Osteoblast (primary cell): ENCODE data around the gene CERKL. TPM values are rescaled to one million over a fixed set of nuclear protein-coding genes. Genes with fewer than 3 reads are reported as not detected.

ENCODE experiments used
- DNase-seq: peaks from one replicate; pipeline ENCODE4 v3.0.0; 2011; ENCODE audit warnings: low spot score, mixed read lengths; ENCODE audit not compliant: insufficient read length; ENCODE audit errors: missing footprints
- H2AFZ ChIP-seq: 2 replicates; pipeline ENCODE4 v1.6.0; 2011; ENCODE audit warnings: mild to moderate bottlenecking, low read length
- H3K27ac ChIP-seq: 2 replicates; pipeline ENCODE4 v1.5.1; 2011; ENCODE audit warnings: mild to moderate bottlenecking, low read depth, low read length, moderate library complexity
- H3K27me3 ChIP-seq: 2 replicates; pipeline ENCODE4 v1.6.0; 2012; ENCODE audit warnings: mild to moderate bottlenecking, control low read depth, inconsistent platforms, low read length, moderate library complexity; ENCODE audit not compliant: insufficient read depth
- H3K36me3 ChIP-seq: 2 replicates; pipeline ENCODE4 v1.5.1; 2011; ENCODE audit warnings: mild to moderate bottlenecking, low read length, control low read depth, moderate library complexity; ENCODE audit not compliant: insufficient read depth
- H3K4me1 ChIP-seq: 2 replicates; pipeline ENCODE4 v1.5.1; 2011; ENCODE audit warnings: mild to moderate bottlenecking, low read length, control low read depth, moderate library complexity; ENCODE audit not compliant: insufficient read depth
- H3K4me2 ChIP-seq: 2 replicates; pipeline ENCODE4 v1.6.0; 2011; ENCODE audit warnings: mild to moderate bottlenecking, low read length; ENCODE audit not compliant: insufficient read depth
- H3K4me3 ChIP-seq: fragments of 200-600 bp; sonication (generic); 3 replicates; pipeline ENCODE4 v1.5.1; 2012; ENCODE audit warnings: mild to moderate bottlenecking, low read length, inconsistent platforms; ENCODE audit not compliant: insufficient read depth
- H3K79me2 ChIP-seq: 2 replicates; pipeline ENCODE4 v1.6.0; 2012; ENCODE audit warnings: mild to moderate bottlenecking, low read length, control low read depth, inconsistent platforms; ENCODE audit not compliant: insufficient read depth
- H3K9me3 ChIP-seq: 2 replicates; pipeline ENCODE4 v1.5.1; 2011; ENCODE audit warnings: low read depth, low read length, control low read depth
- H4K20me1 ChIP-seq: 2 replicates; pipeline ENCODE4 v1.6.0; 2012; ENCODE audit warnings: mild to moderate bottlenecking, low read length, control low read depth; ENCODE audit not compliant: insufficient read depth
- CTCF ChIP-seq: IDR thresholded peaks from 2 replicates; pipeline ENCODE4 v1.5.1; 2011; ENCODE audit warnings: mild to moderate bottlenecking, low read depth, low read length, moderate library complexity; ENCODE audit errors: extremely low read depth
- total RNA-seq: library from RNA; depleted of rRNA; stranded (reverse); fragments of >200 nt; gene quantifications from 2 replicates; pipeline ENCODE4 v1.2.3, GENCODE V29; 2012

The CERKL gene
- total RNA-seq, 1 donor, result not detected

GRCh38 chr2:181594322-181594721 is 62.6 kb downstream of the CERKL start:
- H3K27me3 ChIP-seq, result no peaks in the 10 kb centered on the region
- H3K36me3 ChIP-seq, result no peaks in the 10 kb centered on the region
- TF ChIP-seq CTCF, result no peak
- DNase-seq, result no peak
- H3K4me2 ChIP-seq, result no peak overlapping the region
- no peak overlapping the region for H3K27ac ChIP-seq
- H2AFZ ChIP-seq, result no peak overlapping the region
- no peak overlapping the region for H3K4me3 ChIP-seq
- no peaks in the 10 kb centered on the region for H3K79me2 ChIP-seq
- H3K4me1 ChIP-seq, result no peaks in the 10 kb centered on the region
- H3K9me3 ChIP-seq, result no peaks in the 10 kb centered on the region
- H4K20me1 ChIP-seq, result no peaks in the 10 kb centered on the region

DNA sequence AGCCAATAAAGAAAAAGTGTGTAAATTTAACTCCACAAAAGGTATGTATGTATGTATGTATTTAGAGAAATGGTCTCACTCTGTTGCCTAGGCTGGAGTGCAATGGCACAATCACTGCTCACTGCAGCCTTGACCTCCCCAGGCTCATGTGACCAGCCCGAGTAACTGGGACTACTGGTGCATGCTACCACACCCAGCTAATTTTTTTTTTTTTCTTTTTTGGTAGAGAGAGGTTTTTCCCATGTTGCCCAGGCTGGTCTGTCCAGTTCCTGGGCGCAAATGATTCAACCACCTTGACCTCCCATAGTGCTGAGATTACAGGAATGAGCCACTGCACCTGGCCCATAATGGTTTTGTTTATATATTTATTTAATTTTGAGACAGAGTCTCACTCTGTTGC is 67.1 kb downstream of the CERKL start:
- no peak overlapping the region for H3K27ac ChIP-seq
- no peaks in the 10 kb centered on the region for H4K20me1 ChIP-seq
- no peak overlapping the region for H3K4me2 ChIP-seq
- no peaks in the 10 kb centered on the region for H3K36me3 ChIP-seq
- DNase-seq, result no peak
- no peak for TF ChIP-seq CTCF
- no peaks in the 10 kb centered on the region for H3K27me3 ChIP-seq
- H2AFZ ChIP-seq, result no peak overlapping the region
- no peaks in the 10 kb centered on the region for H3K9me3 ChIP-seq
- no peak overlapping the region for H3K4me3 ChIP-seq
- H3K79me2 ChIP-seq, result no peaks in the 10 kb centered on the region
- H3K4me1 ChIP-seq, result no peaks in the 10 kb centered on the region

DNA sequence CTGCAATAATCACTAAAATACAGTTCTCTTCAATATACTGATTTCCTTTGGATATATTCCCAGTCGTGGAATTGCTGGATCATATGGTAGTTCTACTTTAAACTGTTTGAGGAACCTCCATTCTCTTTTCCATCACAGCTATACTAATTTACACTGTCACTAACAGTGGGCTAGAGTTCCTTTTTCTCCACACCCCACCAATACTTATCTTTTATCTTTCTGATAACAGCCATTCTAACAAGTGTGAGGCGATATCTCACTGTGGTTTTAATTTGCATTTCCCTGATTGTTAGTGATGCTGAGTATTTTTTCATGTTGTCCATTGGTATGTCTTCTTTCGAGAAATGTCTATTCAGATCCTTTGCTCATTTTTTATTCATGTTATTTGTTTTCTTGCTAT is 68.4 kb downstream of the CERKL start:
- Histone ChIP-seq H3K4me2 (no peak overlapping the region), H2AFZ (no peak overlapping the region), H3K79me2 (no peaks in the 10 kb centered on the region), H4K20me1 (no peaks in the 10 kb centered on the region), H3K4me1 (no peaks in the 10 kb centered on the region), H3K4me3 (no peak overlapping the region), H3K27ac (no peak overlapping the region), H3K9me3 (no peaks in the 10 kb centered on the region), H3K36me3 (no peaks in the 10 kb centered on the region), H3K27me3 (no peaks in the 10 kb centered on the region)
- DNase-seq, result no peak
- TF ChIP-seq CTCF, result no peak

DNA sequence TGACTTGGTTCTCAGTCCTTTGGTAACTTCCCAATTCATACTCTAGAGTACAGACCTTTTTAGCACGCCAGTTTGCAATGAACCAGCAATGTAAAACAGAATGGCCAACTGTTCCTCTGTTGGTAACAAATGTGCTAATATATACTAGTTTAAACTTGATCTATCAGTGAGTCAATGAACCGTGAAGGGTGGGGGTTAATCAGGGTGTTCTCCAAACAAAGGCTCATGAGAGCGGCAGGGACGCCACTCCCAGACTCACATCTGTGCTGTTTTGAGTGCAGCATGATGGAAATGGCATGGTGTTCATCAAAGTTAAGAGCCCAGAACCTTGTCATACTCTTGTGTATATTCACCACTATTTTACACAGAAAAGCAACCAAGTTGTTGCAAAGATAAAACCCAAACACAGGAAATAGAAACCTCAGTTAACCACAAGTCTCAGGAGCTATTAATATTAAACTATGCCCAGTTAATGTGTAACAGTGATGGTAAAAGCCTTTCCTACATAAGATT is 70.3 kb downstream of the CERKL start:
- Histone ChIP-seq H3K4me3 (no peak overlapping the region), H2AFZ (no peak overlapping the region), H3K27ac (no peak overlapping the region), H4K20me1 (no peaks in the 10 kb centered on the region), H3K79me2 (no peaks in the 10 kb centered on the region), H3K36me3 (no peaks in the 10 kb centered on the region), H3K27me3 (no peaks in the 10 kb centered on the region), H3K4me1 (no peaks in the 10 kb centered on the region), H3K4me2 (no peak overlapping the region), H3K9me3 (no peaks in the 10 kb centered on the region)
- TF ChIP-seq CTCF, result no peak
- no peak for DNase-seq
